ENCODE results near the gene CASKIN1. TPM values are rescaled to one million over a fixed set of nuclear protein-coding genes. Genes with fewer than 3 reads are reported as not detected.

The CASKIN1 gene
- total RNA-seq, 4 donors from 2014 or later: under 0.01 to 0.14 TPM; not detected in 2

DNA sequence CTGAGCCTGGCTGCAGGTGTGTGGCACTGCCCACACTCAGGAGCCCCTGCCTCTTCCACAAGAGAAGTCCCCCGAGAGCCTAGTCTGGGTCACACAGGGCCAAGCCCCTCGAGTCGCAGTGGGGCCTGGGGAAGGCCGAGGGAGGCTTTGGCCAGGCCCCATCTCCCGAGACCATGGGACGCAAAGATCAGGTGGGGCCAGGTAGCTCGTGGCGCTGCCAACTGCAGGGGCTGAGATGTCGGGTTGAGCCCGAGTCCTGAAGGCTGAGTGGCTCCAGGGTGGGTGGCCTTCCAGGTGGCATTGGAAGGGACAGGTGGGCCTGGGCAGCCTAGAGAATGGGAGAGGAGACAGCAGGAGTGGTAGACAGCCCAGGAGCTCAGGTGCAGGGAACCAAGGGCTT, 34.5 kb downstream of the CASKIN1 start:
- no peak overlapping the region for H3K4me3 ChIP-seq
- peaks cover 39 to 70% (median 66%) of the 10 kb centered on the region in 4 donors for H3K4me1 ChIP-seq
- H3K9me3 ChIP-seq: no peaks in the 10 kb centered on the region
- peak overlapping the region; percentile 42 to 92 (median 90) for H3K27ac ChIP-seq
- H3K36me3 ChIP-seq: no peaks in the 10 kb centered on the region
- in situ Hi-C loops (cut with MboI; ENCODE audit: low pct_ligation_motif_present in 1 of 4, low pct_unique_long_range_greater_than_20kb in 1 of 4, low sequenced_read_pairs in 3 of 4): loop anchor here in 1 of 4 donors (25.0 kb wide), 1 partner anchor 325 kb away; the partner anchor contains the start of gene TBC1D24
- intact Hi-C loops (cut with DNase I; ENCODE audit: low total_unique reads): no loop called here
- no peak for TF ChIP-seq EP300 (IDR thresholded peaks at IDR 0.05; ENCODE audit: low read depth)
- TF ChIP-seq, protein P1, sequence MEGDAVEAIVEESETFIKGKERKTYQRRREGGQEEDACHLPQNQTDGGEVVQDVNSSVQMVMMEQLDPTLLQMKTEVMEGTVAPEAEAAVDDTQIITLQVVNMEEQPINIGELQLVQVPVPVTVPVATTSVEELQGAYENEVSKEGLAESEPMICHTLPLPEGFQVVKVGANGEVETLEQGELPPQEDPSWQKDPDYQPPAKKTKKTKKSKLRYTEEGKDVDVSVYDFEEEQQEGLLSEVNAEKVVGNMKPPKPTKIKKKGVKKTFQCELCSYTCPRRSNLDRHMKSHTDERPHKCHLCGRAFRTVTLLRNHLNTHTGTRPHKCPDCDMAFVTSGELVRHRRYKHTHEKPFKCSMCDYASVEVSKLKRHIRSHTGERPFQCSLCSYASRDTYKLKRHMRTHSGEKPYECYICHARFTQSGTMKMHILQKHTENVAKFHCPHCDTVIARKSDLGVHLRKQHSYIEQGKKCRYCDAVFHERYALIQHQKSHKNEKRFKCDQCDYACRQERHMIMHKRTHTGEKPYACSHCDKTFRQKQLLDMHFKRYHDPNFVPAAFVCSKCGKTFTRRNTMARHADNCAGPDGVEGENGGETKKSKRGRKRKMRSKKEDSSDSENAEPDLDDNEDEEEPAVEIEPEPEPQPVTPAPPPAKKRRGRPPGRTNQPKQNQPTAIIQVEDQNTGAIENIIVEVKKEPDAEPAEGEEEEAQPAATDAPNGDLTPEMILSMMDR (IDR thresholded peaks at IDR 0.05): no peak
- TF ChIP-seq POLR2A (IDR thresholded peaks at IDR 0.05): no peak
- TF ChIP-seq POLR2AphosphoS5 (IDR thresholded peaks at IDR 0.05): no peak
- no peak for DNase-seq
- WGBS, 2 donors (ENCODE audit: low coverage in 1 of 2): 91% methylated on average over 10 of the region's 10 CpGs; no CpG with 5 or more reads in 1 of the 2 donors
- no peaks in the 10 kb centered on the region for H3K27me3 ChIP-seq

GRCh38 chr16:2160915-2161551, 35.4 kb downstream of the CASKIN1 start:
- 58% methylated on average over 14 of the region's 20 CpGs; no CpG with 5 or more reads in 1 of the 2 donors for WGBS, 2 donors (ENCODE audit: low coverage in 1 of 2)
- Histone ChIP-seq H3K4me3 (no peak overlapping the region), H3K27ac (peak overlapping the region; percentile 42 to 92 (median 90))

DNA sequence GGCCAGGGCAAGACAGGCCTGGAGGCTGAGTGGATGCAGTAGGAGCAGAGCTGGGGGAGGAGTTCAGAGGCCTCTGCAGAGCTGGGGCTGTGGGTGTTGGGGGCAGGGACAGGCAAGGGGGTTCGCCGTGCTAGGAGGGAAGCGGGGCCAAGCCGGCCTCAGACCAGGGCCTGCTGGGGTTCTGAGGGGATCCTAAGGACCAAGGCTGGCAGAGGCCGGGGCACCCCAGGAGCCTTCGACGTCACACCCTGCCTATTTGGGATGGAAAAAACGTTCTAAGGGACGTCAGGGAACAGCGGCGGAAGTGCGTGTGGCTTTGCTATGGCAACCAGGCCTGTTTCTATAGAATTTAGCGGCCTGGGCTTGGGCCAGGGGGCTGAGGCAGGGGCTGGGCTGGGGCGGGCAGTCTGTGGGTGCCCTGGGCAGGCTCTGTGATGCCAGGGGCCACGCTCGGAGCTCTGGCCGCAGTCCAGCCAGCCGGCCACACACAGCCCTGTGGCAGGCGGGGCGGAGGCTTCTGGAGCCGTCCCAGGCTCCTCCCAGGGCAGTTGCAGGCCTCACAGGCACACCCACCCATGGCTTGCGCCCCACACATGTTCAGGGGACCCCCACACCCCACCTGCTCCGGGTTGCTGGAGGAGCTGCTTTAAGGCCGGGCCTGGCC, 37.1 kb downstream of the CASKIN1 start:
- H3K27ac ChIP-seq: peak overlapping the region; percentile 87 to 92 (median 90)
- TF ChIP-seq EP300 (IDR thresholded peaks at IDR 0.05; ENCODE audit: low read depth) (peak; percentile 2), POLR2A (IDR thresholded peaks at IDR 0.05) (no peak)
- no peaks in the 10 kb centered on the region for H3K9me3 ChIP-seq
- intact Hi-C loops (cut with DNase I; ENCODE audit: low total_unique reads) (no loop called here), in situ Hi-C loops (cut with MboI; ENCODE audit: low pct_ligation_motif_present in 1 of 4, low pct_unique_long_range_greater_than_20kb in 1 of 4, low sequenced_read_pairs in 3 of 4) (loop anchor here in 1 of 4 donors (25.0 kb wide), 1 partner anchor 328 kb away; the partner anchor contains the start of gene TBC1D24)
- peak overlapping the region in 2 of 4 donors; percentile 13 to 38 for H3K4me3 ChIP-seq
- no peaks in the 10 kb centered on the region for H3K36me3 ChIP-seq
- H3K4me1 ChIP-seq: peaks cover 45 to 82% (median 79%) of the 10 kb centered on the region in 4 donors
- WGBS, 2 donors (ENCODE audit: low coverage in 1 of 2): 36% methylated on average over 19 of the region's 24 CpGs; no CpG with 5 or more reads in 1 of the 2 donors
- DNase-seq: peak; percentile 70
- no peaks in the 10 kb centered on the region for H3K27me3 ChIP-seq

More at GRCh38 chr16:2160915-2161551, 35.4 kb downstream of the CASKIN1 start:
- H3K9me3 ChIP-seq: no peaks in the 10 kb centered on the region
- DNase-seq: peak; percentile 58
- in situ Hi-C loops (cut with MboI; ENCODE audit: low pct_ligation_motif_present in 1 of 4, low pct_unique_long_range_greater_than_20kb in 1 of 4, low sequenced_read_pairs in 3 of 4): loop anchor here in 1 of 4 donors (25.0 kb wide), 1 partner anchor 326 kb away; the partner anchor contains the start of gene TBC1D24
- no peaks in the 10 kb centered on the region for H3K27me3 ChIP-seq
- intact Hi-C loops (cut with DNase I; ENCODE audit: low total_unique reads): no loop called here
- no peaks in the 10 kb centered on the region for H3K36me3 ChIP-seq
- H3K4me1 ChIP-seq: peaks cover 45 to 78% (median 74%) of the 10 kb centered on the region in 4 donors
- TF ChIP-seq EP300 (IDR thresholded peaks at IDR 0.05; ENCODE audit: low read depth) (no peak), POLR2AphosphoS5 (IDR thresholded peaks at IDR 0.05) (peak in 1 of 3 donors; percentile 10)

DNA sequence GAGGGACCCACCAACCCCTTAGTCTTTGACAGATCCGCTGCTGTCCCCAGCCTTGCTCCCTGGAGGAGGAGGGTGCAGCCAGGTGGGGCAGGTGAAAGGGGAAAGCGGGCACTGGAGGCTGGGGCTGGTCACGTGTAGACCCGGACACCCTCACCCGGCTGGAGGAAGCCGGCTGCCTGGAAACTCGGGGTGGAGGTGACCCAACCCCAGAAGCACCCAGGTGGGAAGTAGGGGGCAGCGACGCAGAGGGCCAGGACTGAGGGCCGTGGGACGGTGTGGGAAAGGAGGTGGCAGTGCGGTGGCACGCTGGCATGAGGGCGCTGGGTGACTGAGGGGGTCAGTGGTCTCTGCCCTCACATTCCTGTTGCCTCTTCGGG, 38.2 kb downstream of the CASKIN1 start:
- H3K4me3 ChIP-seq: no peak overlapping the region
- peak overlapping the region; percentile 87 to 92 (median 90) for H3K27ac ChIP-seq
- no peak for DNase-seq
- 70 to 76% methylated on average over 5 to 15 of the region's 15 CpGs for WGBS, 2 donors (ENCODE audit: low coverage in 1 of 2)
- intact Hi-C loops (cut with DNase I; ENCODE audit: low total_unique reads) (no loop called here), in situ Hi-C loops (cut with MboI; ENCODE audit: low pct_ligation_motif_present in 1 of 4, low pct_unique_long_range_greater_than_20kb in 1 of 4, low sequenced_read_pairs in 3 of 4) (loop anchor here in 1 of 4 donors (25.0 kb wide), 1 partner anchor 329 kb away; the partner anchor contains the start of gene TBC1D24)
- no peaks in the 10 kb centered on the region for H3K27me3 ChIP-seq
- H3K4me1 ChIP-seq: peaks cover 50 to 86% (median 83%) of the 10 kb centered on the region in 4 donors
- TF ChIP-seq POLR2AphosphoS5 (IDR thresholded peaks at IDR 0.05): no peak
- TF ChIP-seq EP300 (IDR thresholded peaks at IDR 0.05; ENCODE audit: low read depth): no peak
- TF ChIP-seq POLR2A (IDR thresholded peaks at IDR 0.05): no peak
- TF ChIP-seq, protein P1 (IDR thresholded peaks at IDR 0.05): no peak
- no peaks in the 10 kb centered on the region for H3K9me3 ChIP-seq
- H3K36me3 ChIP-seq: no peaks in the 10 kb centered on the region
